ENCODE results near the gene RALGDS. TPM values are rescaled to one million over a fixed set of nuclear protein-coding genes. Genes with fewer than 3 reads are reported as not detected.
"Not testable (repeated sequence)": the region's sequence is repeated elsewhere in the genome, so short reads cannot be mapped to it uniquely, and the experiment has no call there.

The RALGDS gene
- total and polyA plus RNA-seq, 4 donors, result 67.4 to 134 (median 99.4) TPM

GRCh38 chr9:133071484-133072150 is 49.4 kb downstream of the RALGDS start:
- Histone ChIP-seq H3K27ac (ENCODE audit: low read depth, low read length) (no peak overlapping the region), H3K4me1 (ENCODE audit: control insufficient read depth, insufficient read depth, low read length) (no peaks in the 10 kb centered on the region), H3K36me3 (ENCODE audit: control insufficient read depth, insufficient read depth, low read length) (peaks cover 23% of the 10 kb centered on the region), H3K4me3 (ENCODE audit: low read depth, low read length) (no peak overlapping the region), H3K27me3 (ENCODE audit: control insufficient read depth, insufficient read depth, low read length) (no peaks in the 10 kb centered on the region), H3K9me3 (ENCODE audit: control insufficient read depth, insufficient read depth, low read length) (no peaks in the 10 kb centered on the region)
- WGBS (ENCODE audit: insufficient coverage), result 94% methylated on average over 11 of the region's 33 CpGs
- DNase-seq (ENCODE audit: low read depth in 4 of 6, low spot score in 6 of 6), result no peak

- H3K4me3 ChIP-seq (ENCODE audit: low read depth, low read length), result not testable (repeated sequence)
- whole genome bisulfite sequencing (ENCODE audit: insufficient coverage), result 100% methylated on average over 2 of the region's 31 CpGs
- H3K36me3 ChIP-seq (ENCODE audit: control insufficient read depth, insufficient read depth, low read length), result peaks cover 30% of the 10 kb centered on the region
Measured at GRCh38 chr9:133070985-133071384, 50.1 kb downstream of the RALGDS start.

GRCh38 chr9:133070500-133070961 is 50.5 kb downstream of the RALGDS start:
- H3K9me3 ChIP-seq (ENCODE audit: control insufficient read depth, insufficient read depth, low read length); H3K4me3 ChIP-seq (ENCODE audit: low read depth, low read length); H3K4me1 ChIP-seq (ENCODE audit: control insufficient read depth, insufficient read depth, low read length); H3K27me3 ChIP-seq (ENCODE audit: control insufficient read depth, insufficient read depth, low read length); H3K27ac ChIP-seq (ENCODE audit: low read depth, low read length); DNase-seq (ENCODE audit: low read depth in 4 of 6, low spot score in 6 of 6): not testable (repeated sequence)
- 94% methylated on average over 14 of the region's 17 CpGs for WGBS (ENCODE audit: insufficient coverage)
- peaks cover 33% of the 10 kb centered on the region for H3K36me3 ChIP-seq (ENCODE audit: control insufficient read depth, insufficient read depth, low read length)

More at GRCh38 chr9:133070985-133071384, 50.1 kb downstream of the RALGDS start:
- not testable (repeated sequence) for H3K27me3 ChIP-seq (ENCODE audit: control insufficient read depth, insufficient read depth, low read length); H3K9me3 ChIP-seq (ENCODE audit: control insufficient read depth, insufficient read depth, low read length); DNase-seq (ENCODE audit: low read depth in 4 of 6, low spot score in 6 of 6); H3K4me1 ChIP-seq (ENCODE audit: control insufficient read depth, insufficient read depth, low read length); H3K27ac ChIP-seq (ENCODE audit: low read depth, low read length)

GRCh38 chr9:133068431-133068830 is 52.6 kb downstream of the RALGDS start:
- not testable (repeated sequence) for H3K27ac ChIP-seq (ENCODE audit: low read depth, low read length); H3K27me3 ChIP-seq (ENCODE audit: control insufficient read depth, insufficient read depth, low read length); H3K4me1 ChIP-seq (ENCODE audit: control insufficient read depth, insufficient read depth, low read length); DNase-seq (ENCODE audit: low read depth in 4 of 6, low spot score in 6 of 6); H3K4me3 ChIP-seq (ENCODE audit: low read depth, low read length); H3K9me3 ChIP-seq (ENCODE audit: control insufficient read depth, insufficient read depth, low read length)
- no CpG with 5 or more reads among the region's 15 CpGs for WGBS (ENCODE audit: insufficient coverage)
- H3K36me3 ChIP-seq (ENCODE audit: control insufficient read depth, insufficient read depth, low read length), result peaks cover 51% of the 10 kb centered on the region

- 70% methylated on average over 10 of the region's 11 CpGs for WGBS (ENCODE audit: insufficient coverage)
- H3K4me1 ChIP-seq (ENCODE audit: control insufficient read depth, insufficient read depth, low read length), result no peaks in the 10 kb centered on the region
- H3K9me3 ChIP-seq (ENCODE audit: control insufficient read depth, insufficient read depth, low read length), result no peaks in the 10 kb centered on the region
- DNase-seq (ENCODE audit: low read depth in 4 of 6, low spot score in 6 of 6), result no peak
- H3K4me3 ChIP-seq (ENCODE audit: low read depth, low read length), result no peak overlapping the region
- H3K27ac ChIP-seq (ENCODE audit: low read depth, low read length), result no peak overlapping the region
- H3K36me3 ChIP-seq (ENCODE audit: control insufficient read depth, insufficient read depth, low read length), result peaks cover 55% of the 10 kb centered on the region
- no peaks in the 10 kb centered on the region for H3K27me3 ChIP-seq (ENCODE audit: control insufficient read depth, insufficient read depth, low read length)
Measured at GRCh38 chr9:133067813-133068212, 53.2 kb downstream of the RALGDS start.

- Histone ChIP-seq H3K4me3 (ENCODE audit: low read depth, low read length) (no peak overlapping the region), H3K4me1 (ENCODE audit: control insufficient read depth, insufficient read depth, low read length) (no peaks in the 10 kb centered on the region), H3K27me3 (ENCODE audit: control insufficient read depth, insufficient read depth, low read length) (no peaks in the 10 kb centered on the region), H3K36me3 (ENCODE audit: control insufficient read depth, insufficient read depth, low read length) (peaks cover 55% of the 10 kb centered on the region), H3K9me3 (ENCODE audit: control insufficient read depth, insufficient read depth, low read length) (no peaks in the 10 kb centered on the region), H3K27ac (ENCODE audit: low read depth, low read length) (no peak overlapping the region)
- DNase-seq (ENCODE audit: low read depth in 4 of 6, low spot score in 6 of 6), result no peak
- 92% methylated on average over 10 of the region's 11 CpGs for WGBS (ENCODE audit: insufficient coverage)
Measured at GRCh38 chr9:133067006-133067405, 54.0 kb downstream of the RALGDS start.

GRCh38 chr9:133066181-133066983 is 54.7 kb downstream of the RALGDS start:
- no peak overlapping the region for H3K4me3 ChIP-seq (ENCODE audit: low read depth, low read length)
- WGBS (ENCODE audit: insufficient coverage), result 95% methylated on average over 20 of the region's 25 CpGs
- no peaks in the 10 kb centered on the region for H3K27me3 ChIP-seq (ENCODE audit: control insufficient read depth, insufficient read depth, low read length)
- no peak overlapping the region for H3K27ac ChIP-seq (ENCODE audit: low read depth, low read length)
- no peak for DNase-seq (ENCODE audit: low read depth in 4 of 6, low spot score in 6 of 6)
- no peaks in the 10 kb centered on the region for H3K9me3 ChIP-seq (ENCODE audit: control insufficient read depth, insufficient read depth, low read length)
- no peaks in the 10 kb centered on the region for H3K4me1 ChIP-seq (ENCODE audit: control insufficient read depth, insufficient read depth, low read length)
- peaks cover 53% of the 10 kb centered on the region for H3K36me3 ChIP-seq (ENCODE audit: control insufficient read depth, insufficient read depth, low read length)

- no peaks in the 10 kb centered on the region for H3K9me3 ChIP-seq (ENCODE audit: control insufficient read depth, insufficient read depth, low read length)
- peaks cover 50% of the 10 kb centered on the region for H3K36me3 ChIP-seq (ENCODE audit: control insufficient read depth, insufficient read depth, low read length)
- no peaks in the 10 kb centered on the region for H3K27me3 ChIP-seq (ENCODE audit: control insufficient read depth, insufficient read depth, low read length)
- H3K4me1 ChIP-seq (ENCODE audit: control insufficient read depth, insufficient read depth, low read length), result no peaks in the 10 kb centered on the region
- H3K27ac ChIP-seq (ENCODE audit: low read depth, low read length), result no peak overlapping the region
- H3K4me3 ChIP-seq (ENCODE audit: low read depth, low read length), result no peak overlapping the region
- no peak for DNase-seq (ENCODE audit: low read depth in 4 of 6, low spot score in 6 of 6)
- 98% methylated on average over 12 of the region's 17 CpGs for WGBS (ENCODE audit: insufficient coverage)
Measured at GRCh38 chr9:133065070-133065388, 56.0 kb downstream of the RALGDS start.

GRCh38 chr9:133064241-133065069 is 56.6 kb downstream of the RALGDS start:
- Histone ChIP-seq H3K9me3 (ENCODE audit: control insufficient read depth, insufficient read depth, low read length) (no peaks in the 10 kb centered on the region), H3K36me3 (ENCODE audit: control insufficient read depth, insufficient read depth, low read length) (peaks cover 50% of the 10 kb centered on the region), H3K4me1 (ENCODE audit: control insufficient read depth, insufficient read depth, low read length) (no peaks in the 10 kb centered on the region), H3K27me3 (ENCODE audit: control insufficient read depth, insufficient read depth, low read length) (no peaks in the 10 kb centered on the region), H3K4me3 (ENCODE audit: low read depth, low read length) (no peak overlapping the region), H3K27ac (ENCODE audit: low read depth, low read length) (no peak overlapping the region)
- WGBS (ENCODE audit: insufficient coverage), result 96% methylated on average over 27 of the region's 30 CpGs
- DNase-seq (ENCODE audit: low read depth in 4 of 6, low spot score in 6 of 6), result no peak
